NCI-H345 (cell line): ENCODE measurements around the gene RPS10.
"Not testable (repeated sequence)": the region's sequence is repeated elsewhere in the genome, so short reads cannot be mapped to it uniquely, and the experiment has no call there.

Experiments
- DNase-seq: peaks from one replicate; lab custom pipeline; 2025; lab: John Stamatoyannopoulos, UW

RPS10 gene

GRCh38 chr6:34447910-34448309 lies 22.0 kb upstream of the RPS10 start:
- DNase-seq = no peak

DNA sequence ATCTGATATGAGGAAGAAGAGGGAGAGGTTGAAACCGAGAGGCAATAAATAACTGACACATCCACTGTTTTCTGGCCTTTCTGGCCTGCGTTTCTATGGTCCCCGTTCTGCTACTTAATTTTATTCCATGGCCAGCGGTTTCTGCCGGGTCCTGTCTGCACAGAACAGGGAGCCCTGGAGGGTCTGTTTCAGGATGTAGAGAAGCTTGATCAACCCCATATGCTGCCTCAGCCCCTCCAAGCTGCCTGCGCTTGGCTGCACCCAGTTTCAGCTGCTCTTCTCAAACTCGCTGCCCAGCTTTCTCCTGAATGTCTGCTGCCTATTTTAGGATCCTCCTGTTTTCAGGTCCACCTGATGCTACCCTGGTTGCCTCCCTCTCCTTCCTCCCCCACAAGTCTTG lies 21.5 kb upstream of the RPS10 start:
- no peak for DNase-seq

- no peak for DNase-seq
Measured at GRCh38 chr6:34445313-34445860, 19.5 kb upstream of the RPS10 start.

DNA sequence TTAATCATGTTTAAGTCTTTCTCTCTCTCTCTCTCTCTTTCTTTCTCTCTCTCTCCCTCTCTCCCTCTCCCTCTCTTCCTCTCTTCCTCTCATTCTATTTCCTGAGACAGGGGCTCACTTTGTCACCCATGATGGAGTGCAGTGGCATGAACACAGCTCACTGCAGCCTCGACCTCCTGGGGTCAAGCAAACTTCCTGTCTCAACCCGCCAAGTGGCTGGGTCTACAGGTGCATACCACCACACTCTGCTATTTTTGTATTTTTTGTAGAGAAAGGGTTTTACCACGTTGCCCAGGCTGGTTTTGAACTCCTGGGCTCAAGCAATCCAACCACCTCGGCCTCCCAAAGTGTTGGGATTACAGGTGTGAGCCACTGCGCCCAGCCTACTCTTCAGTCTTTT lies 15.7 kb upstream of the RPS10 start:
- DNase-seq = no peak

GRCh38 chr6:34439442-34439841 lies 13.6 kb upstream of the RPS10 start:
- DNase-seq = no peak

GRCh38 chr6:34438705-34439104 lies 12.8 kb upstream of the RPS10 start:
- DNase-seq = no peak

DNA sequence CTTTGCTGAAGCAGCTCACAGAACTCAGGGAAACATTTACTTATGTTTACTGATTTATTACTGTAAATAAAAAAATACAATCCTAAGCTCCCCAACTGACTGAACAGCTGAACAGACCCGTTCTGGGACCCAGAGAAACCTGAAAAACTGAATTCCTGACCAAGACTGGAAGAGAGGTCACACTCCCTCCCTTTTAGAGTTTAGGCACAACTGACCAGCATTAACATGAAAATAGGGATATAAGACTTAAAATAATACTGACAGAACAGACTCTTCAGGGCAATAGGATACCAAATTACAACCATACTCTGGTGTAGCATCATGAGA lies 11.7 kb upstream of the RPS10 start:
- DNase-seq = no peak

GRCh38 chr6:34436803-34437643 lies 11.2 kb upstream of the RPS10 start:
- no peak for DNase-seq

DNA sequence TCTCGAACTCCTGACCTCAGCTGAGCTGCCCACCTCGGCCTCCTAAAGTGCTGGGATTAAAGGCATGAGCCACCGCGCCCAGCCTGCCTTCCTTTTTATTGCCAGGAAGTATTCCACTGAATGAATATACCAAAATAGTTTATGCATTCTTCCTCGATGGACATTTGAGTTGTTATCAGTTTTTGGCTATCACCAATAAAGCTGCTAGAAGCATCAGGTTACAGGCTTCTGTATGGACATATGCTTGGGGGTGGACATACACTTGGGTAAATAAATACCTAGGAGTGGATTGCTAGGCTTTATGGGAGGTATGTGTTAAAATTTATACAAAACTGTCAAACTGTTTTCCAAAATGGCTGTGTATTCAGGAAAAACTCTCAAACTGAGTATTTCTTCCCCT lies 10.0 kb upstream of the RPS10 start:
- no peak for DNase-seq

GRCh38 chr6:34425132-34425497 lies 754 bp downstream of the RPS10 start:
- no peak for DNase-seq

DNA sequence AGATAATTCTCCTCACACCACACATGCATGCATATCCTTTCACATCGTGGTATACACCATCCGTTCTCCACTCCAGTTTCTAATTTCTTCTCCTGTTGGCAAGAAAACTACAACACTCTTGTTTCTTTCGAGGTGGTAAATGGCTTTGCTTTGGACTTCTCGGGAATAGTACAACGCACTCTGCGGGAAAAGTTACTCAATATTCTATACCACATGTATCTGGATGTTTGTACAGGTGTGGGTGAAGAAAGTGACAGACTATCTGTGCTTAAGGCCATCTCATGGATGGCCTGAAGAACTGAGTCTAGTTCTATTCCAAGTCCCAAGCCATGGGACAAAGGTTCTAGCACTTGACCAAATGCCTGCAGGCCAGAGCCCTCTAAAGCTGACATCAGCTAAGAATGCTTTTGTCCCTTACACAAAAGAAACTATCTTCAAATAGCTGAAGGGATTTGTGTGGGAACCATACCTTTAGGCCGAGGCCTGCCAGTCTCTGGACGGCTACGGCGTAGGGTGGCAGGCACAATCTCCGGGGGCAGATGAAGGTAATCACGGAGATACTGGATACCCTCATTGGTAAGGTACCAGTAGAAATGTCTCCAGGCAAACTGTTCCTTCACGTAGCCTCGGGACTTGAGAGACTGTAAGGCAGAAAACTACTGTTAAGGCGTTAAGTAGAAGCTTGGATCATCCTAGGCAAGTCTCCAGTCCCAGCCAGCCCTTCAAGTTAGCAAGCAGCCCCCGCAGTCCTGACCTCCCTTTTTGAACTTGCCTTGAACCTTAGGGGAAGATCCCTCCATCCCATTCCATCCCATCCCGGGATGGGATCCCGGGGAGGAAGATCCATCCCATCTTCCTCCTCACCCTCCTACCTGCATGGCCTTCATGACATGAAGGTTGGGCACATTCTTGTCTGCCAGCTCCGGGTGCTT lies 1.4 kb downstream of the RPS10 start:
- DNase-seq = no peak

DNA sequence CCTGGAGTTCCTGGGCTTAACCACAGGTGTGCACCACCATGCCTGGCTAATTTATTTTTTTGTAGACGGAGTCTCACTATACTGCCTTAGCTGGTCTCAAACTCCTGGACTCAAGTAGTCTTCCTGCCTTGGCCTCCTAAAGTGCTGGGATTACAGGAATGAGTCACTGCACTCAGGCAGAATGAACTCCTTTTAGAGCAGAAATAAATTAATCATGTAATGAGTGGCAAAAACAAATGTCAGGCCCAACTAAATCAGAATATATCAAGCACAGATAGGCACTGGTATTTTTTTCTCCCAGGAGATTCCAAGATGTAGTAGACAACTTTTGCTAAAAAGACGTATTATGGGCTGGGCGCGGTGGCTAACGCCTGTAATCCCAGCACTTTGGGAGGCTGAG lies 2.6 kb downstream of the RPS10 start:
- DNase-seq = no peak

DNA sequence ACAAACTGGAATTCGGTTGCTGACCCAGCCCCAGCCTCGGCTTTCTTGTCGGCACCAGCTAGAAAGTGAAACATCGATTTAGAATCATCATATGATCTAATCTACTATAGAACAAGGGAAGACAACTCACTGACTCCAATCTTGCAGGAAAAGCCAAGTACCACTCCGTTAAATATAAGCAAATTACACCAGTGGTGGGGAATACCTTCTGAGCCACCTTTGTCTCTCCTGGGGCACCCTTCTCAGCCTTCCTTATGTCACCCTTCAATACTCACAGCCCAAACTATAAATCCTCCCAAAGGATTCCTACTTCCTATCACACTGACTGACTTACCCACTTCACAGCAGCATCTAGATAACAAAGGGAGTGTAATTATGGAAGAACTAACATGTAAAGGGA lies 7.5 kb downstream of the RPS10 start:
- DNase-seq = no peak

GRCh38 chr6:34416877-34417371 lies 8.9 kb downstream of the RPS10 start:
- no peak for DNase-seq

- DNase-seq = no peak
Measured at GRCh38 chr6:34414999-34415858, 10.6 kb downstream of the RPS10 start.

DNA sequence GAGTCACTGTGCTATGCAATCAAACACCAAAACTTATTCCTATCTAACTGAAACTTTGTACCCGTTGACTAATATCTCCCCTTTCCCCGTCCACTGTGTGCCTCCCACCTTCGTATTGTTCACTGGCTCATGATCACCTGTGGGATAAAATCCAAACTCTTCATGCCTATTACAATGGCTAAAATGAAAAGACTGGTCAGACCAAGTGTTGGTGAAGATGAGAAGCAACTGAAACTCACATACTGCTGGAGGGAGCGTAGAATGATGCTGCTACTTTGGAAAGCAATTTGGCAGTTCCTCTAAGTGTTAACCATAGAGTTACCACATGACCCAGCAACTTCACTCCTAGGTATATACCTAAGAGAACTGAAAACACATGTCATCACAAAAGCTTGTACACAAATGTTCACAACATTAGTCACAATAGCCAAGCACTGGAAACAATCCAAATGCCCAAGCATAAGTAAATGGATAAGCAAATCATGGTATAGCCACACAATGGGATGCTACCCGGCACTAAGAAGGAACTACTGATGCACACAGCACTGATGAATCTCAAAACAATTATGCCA lies 13.1 kb downstream of the RPS10 start:
- DNase-seq = no peak

- DNase-seq = no peak
Measured at GRCh38 chr6:34412016-34412415, 13.9 kb downstream of the RPS10 start.

DNA sequence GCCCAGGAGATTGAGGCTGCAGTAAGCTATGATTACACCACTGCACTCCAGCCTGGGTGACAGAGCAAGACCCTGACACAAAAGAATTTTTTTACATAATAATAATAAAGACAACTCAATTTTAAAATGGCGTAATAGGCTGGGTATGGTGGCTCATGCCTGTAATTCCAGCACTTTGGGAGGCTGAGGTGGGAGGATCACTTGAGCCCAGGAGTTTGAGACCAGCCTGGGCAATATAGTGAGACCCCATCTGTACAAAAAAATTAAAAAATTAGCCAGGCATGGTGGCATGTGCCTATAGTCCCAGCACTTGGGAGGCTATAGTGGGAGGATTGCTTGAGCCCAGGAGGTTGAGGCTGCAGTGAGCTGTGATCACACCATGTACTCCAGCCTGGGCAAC lies 18.0 kb downstream of the RPS10 start:
- not testable (repeated sequence) for DNase-seq

- no peak for DNase-seq
Measured at GRCh38 chr6:34396518-34396917, 29.4 kb downstream of the RPS10 start.

- no peak for DNase-seq
Measured at GRCh38 chr6:34393966-34394305, 31.9 kb downstream of the RPS10 start.

DNA sequence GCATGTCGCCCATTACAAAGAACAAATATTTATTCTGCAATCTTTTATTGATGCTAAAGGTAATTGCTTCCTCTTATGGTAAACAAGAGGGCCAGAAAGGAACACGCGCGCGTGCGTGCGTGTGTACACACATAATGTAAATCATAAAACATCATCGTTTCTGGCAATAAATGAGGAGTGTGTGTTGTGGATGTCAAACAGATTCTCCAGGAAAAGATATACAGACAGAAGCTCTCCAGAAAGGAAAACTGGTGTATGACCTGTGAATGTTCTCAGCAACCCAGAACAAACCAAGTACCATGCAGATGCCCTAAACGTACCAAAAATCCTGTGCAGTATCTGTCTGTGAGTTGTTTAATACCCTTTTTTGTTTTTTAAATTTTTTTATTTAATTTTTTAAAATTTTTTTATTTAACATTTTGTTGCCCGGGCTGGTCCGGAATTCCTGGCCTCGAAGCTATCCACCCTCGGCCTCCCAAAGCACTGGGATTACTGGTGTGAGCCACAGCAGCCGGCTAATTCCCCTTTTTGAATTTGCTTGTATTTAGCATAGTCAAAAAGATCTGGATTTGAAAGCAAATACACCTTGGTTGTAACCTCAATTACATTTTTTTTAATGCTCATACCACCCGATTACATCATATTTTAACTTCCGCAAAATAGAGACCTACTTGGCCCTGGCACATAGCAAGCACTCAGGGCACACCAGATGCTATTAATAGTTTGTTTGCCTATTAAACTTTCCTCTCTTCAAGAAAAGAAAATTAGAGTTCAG lies 32.5 kb downstream of the RPS10 start:
- no peak for DNase-seq
